ENCODE results near the gene PRDM16.

DNA sequence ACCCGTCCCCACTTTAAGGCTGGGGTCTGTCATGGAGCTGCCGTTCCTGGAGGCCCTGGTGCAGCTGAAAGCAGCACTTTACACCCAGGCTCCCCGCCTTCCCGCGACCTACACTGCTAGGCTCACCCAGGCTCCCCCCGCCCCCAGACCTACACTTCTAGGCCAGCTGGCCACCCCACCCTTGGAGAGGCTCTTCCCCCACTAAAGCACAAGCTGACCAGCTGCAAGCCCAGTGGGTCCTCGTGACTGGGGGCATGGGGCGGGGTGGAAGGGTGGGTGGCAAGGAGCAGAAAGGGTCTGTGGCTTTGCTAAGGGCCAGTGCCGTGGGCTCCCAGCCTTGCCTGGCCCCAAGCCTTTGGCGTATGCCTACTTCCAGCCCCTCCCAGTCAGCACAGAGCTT, 375.7 kb downstream of the PRDM16 start:
- TF ChIP-seq, protein P1, sequence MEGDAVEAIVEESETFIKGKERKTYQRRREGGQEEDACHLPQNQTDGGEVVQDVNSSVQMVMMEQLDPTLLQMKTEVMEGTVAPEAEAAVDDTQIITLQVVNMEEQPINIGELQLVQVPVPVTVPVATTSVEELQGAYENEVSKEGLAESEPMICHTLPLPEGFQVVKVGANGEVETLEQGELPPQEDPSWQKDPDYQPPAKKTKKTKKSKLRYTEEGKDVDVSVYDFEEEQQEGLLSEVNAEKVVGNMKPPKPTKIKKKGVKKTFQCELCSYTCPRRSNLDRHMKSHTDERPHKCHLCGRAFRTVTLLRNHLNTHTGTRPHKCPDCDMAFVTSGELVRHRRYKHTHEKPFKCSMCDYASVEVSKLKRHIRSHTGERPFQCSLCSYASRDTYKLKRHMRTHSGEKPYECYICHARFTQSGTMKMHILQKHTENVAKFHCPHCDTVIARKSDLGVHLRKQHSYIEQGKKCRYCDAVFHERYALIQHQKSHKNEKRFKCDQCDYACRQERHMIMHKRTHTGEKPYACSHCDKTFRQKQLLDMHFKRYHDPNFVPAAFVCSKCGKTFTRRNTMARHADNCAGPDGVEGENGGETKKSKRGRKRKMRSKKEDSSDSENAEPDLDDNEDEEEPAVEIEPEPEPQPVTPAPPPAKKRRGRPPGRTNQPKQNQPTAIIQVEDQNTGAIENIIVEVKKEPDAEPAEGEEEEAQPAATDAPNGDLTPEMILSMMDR (optimal IDR thresholded peaks at IDR 0.05 in 1 of 3, IDR thresholded peaks at IDR 0.05 in 1 of 3, conservative IDR thresholded peaks at IDR 0.05 in 1 of 3; ENCODE audit: extremely low read depth in 1 of 3, insufficient read depth in 2 of 3, low read length in 3 of 3): no peak
- no peak for TF ChIP-seq EZH2 (IDR thresholded peaks at IDR 0.05; ENCODE audit: low read length)
